Femur (tissue), 1 donor: Measurements from ENCODE around the gene SIK2.
"Not testable (repeated sequence)": the region's sequence is repeated elsewhere in the genome, so short reads cannot be mapped to it uniquely, and the experiment has no call there.

Experiments
- DNase-seq: peaks from one replicate; pipeline ENCODE4 v3.0.0-alpha.2; 2017

Gene SIK2

GRCh38 chr11:111765320-111765983, 163.2 kb downstream of the SIK2 start:
- DNase-seq: no peak

DNA sequence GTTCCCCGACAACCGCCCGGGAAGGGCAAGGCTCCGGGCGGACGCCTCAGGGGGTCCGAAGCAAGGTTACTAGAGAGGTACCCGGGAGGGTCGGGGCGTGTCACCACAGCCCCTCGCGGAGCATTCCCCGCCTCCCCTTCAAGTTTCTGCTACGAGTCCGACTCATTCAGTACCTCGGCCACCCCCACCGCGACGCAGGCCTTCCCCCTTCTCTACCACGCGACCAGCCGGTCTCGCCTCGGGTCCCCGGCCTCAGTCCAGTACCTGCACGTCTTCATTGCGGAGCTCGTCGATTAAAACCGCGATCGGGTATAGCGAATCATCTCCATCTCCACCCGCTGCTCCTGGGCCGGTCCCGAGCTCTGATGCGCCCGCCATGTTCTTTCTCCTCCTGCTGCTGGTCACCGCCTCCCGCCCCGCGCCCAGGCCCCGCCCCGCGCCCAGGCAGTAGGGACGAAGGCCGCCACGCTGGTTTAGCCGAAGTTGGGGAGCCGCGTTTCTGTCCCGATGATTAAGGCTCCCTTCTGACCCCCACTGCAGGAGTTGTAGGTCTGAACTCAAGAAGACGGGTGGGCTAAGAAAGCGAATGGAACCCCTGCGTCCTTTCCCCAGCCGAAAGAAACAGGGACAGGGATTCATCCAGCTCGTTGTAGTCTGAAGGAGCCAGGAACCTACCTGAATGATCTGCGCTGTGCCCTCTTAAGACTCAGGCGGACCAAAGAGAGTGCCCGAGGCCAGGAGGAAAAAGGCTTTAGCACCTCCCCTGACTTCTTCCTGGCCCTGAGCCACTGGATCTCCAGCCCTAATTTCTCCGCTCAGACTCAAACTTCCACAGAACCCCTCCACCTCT, 164.0 kb downstream of the SIK2 start, which contains the start of gene PPP2R1B:
Gene PPP2R1B (minus strand): TSS at position 406 of the 850 bp plus-strand sequence. CDS start 28 bp downstream, at position 378.
- DNase-seq: peak; percentile 93

DNA sequence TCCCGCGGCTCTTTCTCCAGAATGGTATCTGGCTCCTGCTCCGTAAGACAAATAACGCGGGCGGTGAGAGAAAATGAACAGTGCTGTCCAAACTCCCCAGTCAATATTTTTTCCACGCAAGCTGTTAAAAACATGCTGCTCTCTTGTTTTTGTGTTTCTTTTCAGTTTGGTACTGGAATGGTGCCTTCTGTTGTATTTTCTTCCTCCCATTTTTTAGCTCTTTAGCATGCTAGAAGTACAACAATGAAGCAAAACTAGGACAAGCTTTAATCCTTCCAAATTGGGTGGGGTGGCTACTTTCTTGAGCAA, 164.5 kb downstream of the SIK2 start:
- no peak for DNase-seq

GRCh38 chr11:111770581-111771134, 168.4 kb downstream of the SIK2 start:
- DNase-seq: no peak

DNA sequence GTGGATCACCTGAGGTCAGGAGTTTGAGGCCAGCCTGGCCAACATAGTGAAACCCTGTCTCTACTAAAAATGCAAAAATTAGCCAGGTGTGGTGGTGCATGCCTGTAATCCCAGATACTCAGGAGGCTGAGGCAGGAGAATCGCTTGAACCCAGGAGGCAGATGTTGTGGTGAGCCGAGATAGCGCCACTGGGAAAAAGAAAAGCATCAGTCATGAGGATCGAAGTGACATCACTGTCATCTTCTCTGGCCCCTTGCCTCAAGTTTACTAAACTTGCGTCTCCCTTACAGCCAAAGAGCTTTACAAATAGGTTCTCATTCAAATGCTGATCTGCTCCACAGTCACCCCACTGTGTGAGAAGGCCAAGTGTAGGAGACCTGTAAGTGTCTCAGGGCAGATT, 169.0 kb downstream of the SIK2 start:
- not testable (repeated sequence) for DNase-seq

GRCh38 chr11:111772535-111772934, 170.3 kb downstream of the SIK2 start:
- no peak for DNase-seq

GRCh38 chr11:111774955-111775710, 172.9 kb downstream of the SIK2 start:
- no peak for DNase-seq

DNA sequence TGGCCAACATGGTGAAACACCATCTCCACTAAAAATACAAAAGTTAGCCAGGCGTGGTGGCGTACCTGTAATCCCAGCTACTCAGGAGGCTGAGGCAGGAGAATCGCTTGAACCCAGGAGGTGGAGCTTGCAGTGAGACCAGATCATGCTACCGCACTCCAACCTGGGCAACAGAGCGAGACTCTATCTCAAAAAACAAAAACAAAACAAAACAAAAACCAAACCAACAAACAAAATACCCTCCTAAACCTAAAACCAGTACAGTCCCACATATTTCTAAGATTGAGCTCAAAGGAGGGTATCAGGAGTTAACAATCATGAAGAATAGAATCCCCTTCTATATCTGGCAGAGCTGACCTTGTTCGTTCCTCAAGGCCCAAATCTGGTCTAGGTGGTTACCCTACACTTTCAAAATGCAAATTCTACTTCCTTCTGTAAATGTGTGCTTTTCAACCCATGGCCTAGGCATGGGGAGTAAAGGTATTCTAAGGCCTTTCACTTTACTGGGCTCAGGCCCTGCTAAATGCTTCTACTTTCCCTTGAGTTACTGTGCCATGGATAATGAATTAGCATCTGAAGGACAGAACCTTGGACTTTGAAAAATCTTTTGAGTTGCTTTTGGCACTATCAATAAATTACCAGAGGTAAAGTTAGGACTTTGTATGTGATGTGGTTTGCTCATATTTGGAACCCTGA, 174.3 kb downstream of the SIK2 start:
- no peak for DNase-seq

DNA sequence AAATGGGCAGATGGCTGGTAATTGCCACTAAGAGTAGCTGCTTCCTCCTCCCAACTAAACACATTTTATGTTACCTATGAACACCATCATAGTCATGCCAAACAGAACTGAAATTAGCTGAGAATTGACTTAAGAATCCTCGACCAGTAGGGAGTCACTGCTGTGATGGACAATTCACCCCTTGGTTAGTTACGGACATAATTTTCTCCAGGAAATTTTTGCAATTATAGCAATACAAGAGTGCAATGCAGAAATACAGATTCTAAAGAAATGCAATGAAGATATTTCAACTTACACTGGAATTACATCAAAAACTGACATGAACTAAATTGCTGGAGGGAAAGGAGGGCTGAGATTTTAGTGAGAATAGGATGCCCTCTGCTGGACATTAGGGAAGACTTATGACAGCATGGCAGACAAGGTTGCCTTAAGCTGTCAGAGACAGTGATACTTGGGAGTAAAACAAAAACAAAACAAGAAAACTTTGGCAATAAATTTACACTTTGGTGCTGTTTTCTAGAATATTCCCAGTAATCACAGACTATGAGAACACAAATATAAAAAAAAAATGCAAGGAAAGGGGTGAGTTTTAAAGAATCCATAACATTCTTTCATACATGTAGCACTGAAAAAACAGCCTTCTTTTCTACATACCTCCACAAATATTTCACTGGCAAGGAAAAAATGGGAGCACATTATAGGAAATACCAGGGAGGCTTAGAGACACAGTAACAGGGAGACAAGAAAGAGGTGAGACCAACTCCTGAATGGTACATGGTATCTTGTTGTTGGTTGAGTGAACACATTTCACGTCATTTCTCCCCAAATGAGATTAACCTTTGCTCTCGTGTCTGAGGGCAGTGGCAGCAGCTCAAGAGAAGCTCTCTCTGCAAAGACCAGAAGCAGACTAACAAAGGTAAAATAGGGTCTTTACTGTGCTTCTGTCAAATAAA, 175.1 kb downstream of the SIK2 start:
- DNase-seq: peak; percentile 33

GRCh38 chr11:111778047-111778558, 175.9 kb downstream of the SIK2 start:
- DNase-seq: no peak

GRCh38 chr11:111779118-111779517, 176.9 kb downstream of the SIK2 start:
- no peak for DNase-seq
